PC-3 (cell line): ENCODE results near the gene LNPEP. TPM values are rescaled to one million over a fixed set of nuclear protein-coding genes. Genes with fewer than 3 reads are reported as not detected.

Source experiments
- ATAC-seq: fragments of 200-7000 bp; cut with Tn5 transposase; 2 replicates; pipeline ENCODE4 v1.9.1; 2020; ENCODE audit warnings: mild to moderate bottlenecking, moderate library complexity
- BruUV-seq: library from RNA; stranded (reverse); fragments of 400-500 nt; replicated peaks from 2 replicates; lab custom pipeline; 2021; lab: Mats Ljungman, UMichigan
- CTCF ChIA-PET: fragments of 300-600 bp; sonication (Branson Sonifier 250); formaldehyde crosslinking; loops from one replicate; lab custom pipeline; 2022; ENCODE audit warnings: antibody characterized with exemption; lab: Charles Lee
- POLR2A ChIA-PET: fragments of 300-600 bp; sonication (Branson Sonifier 250); formaldehyde crosslinking; loops from one replicate; lab custom pipeline; 2022; ENCODE audit warnings: antibody characterized with exemption; ENCODE audit not compliant: unreplicated experiment; lab: Charles Lee
- DNase-seq: peaks from one replicate; pipeline ENCODE4 v3.0.0-alpha.2; 2015
- H2AFZ ChIP-seq: fragments of 300-600 bp; sonication (generic); 2 replicates; pipeline ENCODE4 v1.6.0; 2016; ENCODE audit warnings: antibody characterized with exemption, low read length
- H3F3A ChIP-seq: fragments of 300-600 bp; sonication (generic); one replicate; pipeline ENCODE4 v1.6.0; 2017; ENCODE audit warnings: antibody characterized with exemption, low read length, control low read depth, mild to moderate bottlenecking; ENCODE audit not compliant: unreplicated experiment
- H3K27ac ChIP-seq: fragments of 300-600 bp; sonication (generic); 2 replicates; pipeline ENCODE4 v1.5.1; 2016; ENCODE audit warnings: mild to moderate bottlenecking, low read length
- H3K27me3 ChIP-seq: fragments of 300-600 bp; sonication (generic); 2 replicates; pipeline ENCODE4 v1.6.1; 2016; ENCODE audit warnings: low read length, mixed read lengths
- H3K36me3 ChIP-seq: fragments of 300-600 bp; sonication (generic); 2 replicates; pipeline ENCODE4 v1.6.1; 2016; ENCODE audit warnings: low read depth, mixed run types, low read length, mixed read lengths
- H3K4me1 ChIP-seq: fragments of 300-600 bp; sonication (generic); 2 replicates; pipeline ENCODE4 v1.5.1; 2016; ENCODE audit warnings: low read length; ENCODE audit not compliant: insufficient read depth
- H3K4me2 ChIP-seq: fragments of 300-600 bp; sonication (generic); 2 replicates; pipeline ENCODE4 v1.6.0; 2016; ENCODE audit warnings: low read length
- H3K4me3 ChIP-seq: fragments of 300-600 bp; sonication (generic); 2 replicates; pipeline ENCODE4 v1.5.1; 2016; ENCODE audit warnings: mild to moderate bottlenecking, low read length, mixed read lengths
- H3K79me2 ChIP-seq: fragments of 300-600 bp; sonication (generic); 2 replicates; pipeline ENCODE4 v1.6.1; 2017; ENCODE audit warnings: low read length, mixed read lengths
- H3K9ac ChIP-seq: fragments of 300-600 bp; sonication (generic); 2 replicates; pipeline ENCODE4 v1.6.0; 2016; ENCODE audit warnings: mild to moderate bottlenecking, low read length
- H3K9me2 ChIP-seq: fragments of 300-600 bp; sonication (generic); replicated peaks from 2 replicates; pipeline ENCODE4 v1.6.1; 2016; ENCODE audit warnings: mixed run types, low read length, mixed read lengths
- H3K9me3 ChIP-seq: fragments of 300-600 bp; sonication (generic); 2 replicates; pipeline ENCODE4 v1.6.1; 2016; ENCODE audit warnings: low read length, mixed read lengths
- H4K20me1 ChIP-seq: fragments of 300-600 bp; sonication (generic); 2 replicates; pipeline ENCODE4 v1.6.1; 2016; ENCODE audit warnings: low read length, mixed read lengths
- EZH2 ChIP-seq: fragments of 300-600 bp; sonication (generic); IDR thresholded peaks from one replicate; pipeline ENCODE4 v1.6.1; 2017; ENCODE audit warnings: antibody characterized with exemption, mild to moderate bottlenecking, low read length; ENCODE audit not compliant: unreplicated experiment
- EZH2phosphoT487 ChIP-seq: fragments of 300-600 bp; sonication (generic); IDR thresholded peaks from 2 replicates; pipeline ENCODE4 v1.6.1; 2018; ENCODE audit warnings: mild to moderate bottlenecking, antibody characterized with exemption, low read length, borderline replicate concordance
- intact Hi-C: fragments of 100-400 bp; cut with micrococcal nuclease; formaldehyde crosslinking; loops from 2 replicates; pipeline ENCODE4 v1.9.0; 2023
- total RNA-seq: library from RNA; depleted of rRNA; stranded (reverse); fragments of >200 nt; gene quantifications from 2 replicates; pipeline ENCODE4 v1.2.3, GENCODE V29; 2014
- TF ChIP-seq, protein P1 (sequence below): fragments of 300-600 bp; sonication (generic); conservative IDR thresholded peaks from 2 replicates; pipeline ENCODE4 v1.5.1; 2017; ENCODE audit warnings: antibody characterized with exemption, low read depth, mild to moderate bottlenecking, low read length

Gene LNPEP
- total RNA-seq, 1 experiment from 2014 or later: 11.1 TPM

DNA sequence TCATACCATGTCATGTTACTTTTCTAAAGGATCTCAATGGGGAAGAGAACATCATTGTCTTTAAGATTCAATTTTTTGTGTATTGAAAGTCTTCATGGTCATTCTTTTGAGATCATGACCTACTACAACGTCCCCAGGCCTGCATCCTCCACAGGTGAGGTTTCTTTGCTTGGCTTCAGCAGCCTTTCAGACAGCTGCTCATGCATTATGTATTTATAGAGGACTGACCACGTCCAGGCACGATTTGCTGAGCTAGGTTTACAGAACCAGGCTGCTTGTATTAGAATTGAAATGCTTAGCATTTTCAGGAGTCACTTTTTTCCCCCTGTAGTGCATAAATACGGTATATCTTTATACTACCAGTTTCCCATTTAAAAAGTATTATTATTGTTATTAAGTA lies 136.1 kb downstream of the LNPEP start:
- intact Hi-C loops: no loop called here
- H3K27ac ChIP-seq: no peak overlapping the region
- no peak for TF ChIP-seq EZH2
- TF ChIP-seq EZH2phosphoT487: no peak
- TF ChIP-seq, protein P1, sequence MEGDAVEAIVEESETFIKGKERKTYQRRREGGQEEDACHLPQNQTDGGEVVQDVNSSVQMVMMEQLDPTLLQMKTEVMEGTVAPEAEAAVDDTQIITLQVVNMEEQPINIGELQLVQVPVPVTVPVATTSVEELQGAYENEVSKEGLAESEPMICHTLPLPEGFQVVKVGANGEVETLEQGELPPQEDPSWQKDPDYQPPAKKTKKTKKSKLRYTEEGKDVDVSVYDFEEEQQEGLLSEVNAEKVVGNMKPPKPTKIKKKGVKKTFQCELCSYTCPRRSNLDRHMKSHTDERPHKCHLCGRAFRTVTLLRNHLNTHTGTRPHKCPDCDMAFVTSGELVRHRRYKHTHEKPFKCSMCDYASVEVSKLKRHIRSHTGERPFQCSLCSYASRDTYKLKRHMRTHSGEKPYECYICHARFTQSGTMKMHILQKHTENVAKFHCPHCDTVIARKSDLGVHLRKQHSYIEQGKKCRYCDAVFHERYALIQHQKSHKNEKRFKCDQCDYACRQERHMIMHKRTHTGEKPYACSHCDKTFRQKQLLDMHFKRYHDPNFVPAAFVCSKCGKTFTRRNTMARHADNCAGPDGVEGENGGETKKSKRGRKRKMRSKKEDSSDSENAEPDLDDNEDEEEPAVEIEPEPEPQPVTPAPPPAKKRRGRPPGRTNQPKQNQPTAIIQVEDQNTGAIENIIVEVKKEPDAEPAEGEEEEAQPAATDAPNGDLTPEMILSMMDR: no peak
- H3K4me2 ChIP-seq: no peak overlapping the region
- ChIA-PET CTCF (no interaction called here), POLR2A (no interaction called here)
- no peaks in the 10 kb centered on the region for H3K9me2 ChIP-seq
- ATAC-seq (no peak), DNase-seq (no peak)
- no peak overlapping the region for H3K9ac ChIP-seq
- no peak overlapping the region for H3K4me3 ChIP-seq
- H3K79me2 ChIP-seq: no peaks in the 10 kb centered on the region
- H3K27me3 ChIP-seq: no peaks in the 10 kb centered on the region
- no peaks in the 10 kb centered on the region for H3K36me3 ChIP-seq
- no peaks in the 10 kb centered on the region for H4K20me1 ChIP-seq
- no peaks in the 10 kb centered on the region for H3K4me1 ChIP-seq
- no peaks in the 10 kb centered on the region for H3K9me3 ChIP-seq
- no TSS peak for BruUV-seq
- H2AFZ ChIP-seq: no peak overlapping the region
- no peaks in the 10 kb centered on the region for H3F3A ChIP-seq

DNA sequence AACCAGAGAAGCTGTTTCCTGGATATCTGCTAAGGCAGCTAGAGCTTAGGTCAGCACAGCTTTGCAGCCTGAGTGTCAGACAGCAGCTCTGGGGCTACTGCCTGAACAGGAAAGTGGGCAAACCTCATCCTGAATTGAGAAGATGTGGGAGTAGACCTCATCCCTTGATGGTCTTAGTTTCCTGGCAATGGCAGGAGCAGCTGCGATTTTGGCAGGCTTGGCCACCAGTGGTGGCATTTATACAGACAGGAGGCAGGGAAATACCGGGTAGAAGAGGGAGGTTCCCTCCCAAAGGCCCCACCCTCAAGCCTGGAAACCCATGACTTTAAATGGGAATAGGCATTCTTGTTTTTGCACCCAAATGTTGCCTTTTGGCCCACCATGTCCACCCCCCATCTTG lies 136.8 kb downstream of the LNPEP start:
- BruUV-seq: no TSS peak
- no peak for ATAC-seq
- ChIA-PET POLR2A (no interaction called here), CTCF (no interaction called here)
- Histone ChIP-seq H2AFZ (no peak overlapping the region), H3K36me3 (no peaks in the 10 kb centered on the region), H3K9me2 (no peaks in the 10 kb centered on the region), H3K4me3 (no peak overlapping the region), H3K27me3 (no peaks in the 10 kb centered on the region), H3K9ac (no peak overlapping the region), H3F3A (no peaks in the 10 kb centered on the region), H3K9me3 (no peaks in the 10 kb centered on the region), H3K79me2 (no peaks in the 10 kb centered on the region), H4K20me1 (no peaks in the 10 kb centered on the region), H3K27ac (no peak overlapping the region), H3K4me1 (no peaks in the 10 kb centered on the region), H3K4me2 (no peak overlapping the region)
- DNase-seq: no peak
- TF ChIP-seq EZH2 (no peak), EZH2phosphoT487 (no peak)
- TF ChIP-seq, protein P1: no peak
- intact Hi-C loops: no loop called here

DNA sequence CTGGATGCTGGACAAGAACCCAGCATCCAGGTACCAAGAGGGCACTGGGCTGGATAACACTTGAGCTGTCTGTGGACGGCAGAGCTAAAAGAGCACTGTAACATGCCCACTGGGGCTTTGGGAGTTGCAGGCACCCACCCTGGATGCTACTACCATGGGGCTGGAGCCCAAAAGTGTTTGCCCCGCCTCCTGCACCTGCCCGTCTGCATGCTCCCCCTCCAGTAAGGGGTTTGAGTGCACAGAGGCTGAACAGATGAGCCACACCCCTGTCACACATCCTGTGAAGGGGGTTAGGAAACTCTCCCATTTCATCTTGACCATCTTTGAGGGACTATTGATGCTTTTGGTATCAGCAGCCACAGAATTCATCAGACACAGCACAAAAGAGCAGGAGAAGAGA lies 137.5 kb downstream of the LNPEP start:
- Histone ChIP-seq H4K20me1 (no peaks in the 10 kb centered on the region), H3K4me2 (no peak overlapping the region), H2AFZ (no peak overlapping the region), H3K79me2 (no peaks in the 10 kb centered on the region), H3F3A (no peaks in the 10 kb centered on the region), H3K9me2 (no peaks in the 10 kb centered on the region), H3K9me3 (no peaks in the 10 kb centered on the region), H3K4me3 (no peak overlapping the region), H3K9ac (no peak overlapping the region), H3K36me3 (no peaks in the 10 kb centered on the region), H3K27ac (no peak overlapping the region), H3K27me3 (no peaks in the 10 kb centered on the region), H3K4me1 (no peaks in the 10 kb centered on the region)
- no TSS peak for BruUV-seq
- DNase-seq (no peak), ATAC-seq (no peak)
- ChIA-PET POLR2A (no interaction called here), CTCF (no interaction called here)
- no peak for TF ChIP-seq EZH2
- TF ChIP-seq EZH2phosphoT487: no peak
- TF ChIP-seq, protein P1: no peak
- intact Hi-C loops: no loop called here
